Neural cell (in vitro differentiated cells): ENCODE data around the gene OLFML2B.

Experiments used
- EP300 ChIP-seq: fragments of 450-650 bp; conservative IDR thresholded peaks from 2 replicates; pipeline ENCODE4 v1.6.1; 2014; ENCODE audit warnings: antibody characterized with exemption, mild to moderate bottlenecking, moderate library complexity; ENCODE audit not compliant: poor library complexity, severe bottlenecking
- EZH2 ChIP-seq: fragments of 200-600, 300-800 bp; shearing (Covaris generic), sonication (generic); IDR thresholded peaks from 2 replicates; pipeline ENCODE4 v1.6.1; 2014; ENCODE audit warnings: antibody characterized with exemption, low read length, borderline replicate concordance, mild to moderate bottlenecking; ENCODE audit not compliant: insufficient read depth, poor library complexity, severe bottlenecking
- MXI1 ChIP-seq: fragments of 450-650 bp; conservative IDR thresholded peaks from 2 replicates; pipeline ENCODE4 v1.6.1; 2014; ENCODE audit warnings: antibody characterized with exemption, mild to moderate bottlenecking; ENCODE audit not compliant: poor library complexity, severe bottlenecking
- POLR2AphosphoS5 ChIP-seq: IDR thresholded peaks from 2 replicates; pipeline ENCODE4 v1.6.1; 2012
- RAD21 ChIP-seq: fragments of 450-650 bp; conservative IDR thresholded peaks from 2 replicates; pipeline ENCODE4 v1.6.1; 2014; ENCODE audit warnings: antibody characterized with exemption, mild to moderate bottlenecking, moderate library complexity
- SMC3 ChIP-seq: fragments of 450-650 bp; conservative IDR thresholded peaks from 2 replicates; pipeline ENCODE4 v1.6.1; 2014; ENCODE audit warnings: antibody characterized with exemption, mild to moderate bottlenecking, moderate library complexity; ENCODE audit not compliant: poor library complexity
- TAF1 ChIP-seq: IDR thresholded peaks from 2 replicates; pipeline ENCODE4 v1.6.1; 2012; ENCODE audit warnings: low read depth
- TF ChIP-seq, protein P1 (sequence below): fragments of 450-650 bp; IDR thresholded peaks from 2 replicates; pipeline ENCODE4 v1.5.1; 2014; ENCODE audit warnings: antibody characterized with exemption, mild to moderate bottlenecking, moderate library complexity; ENCODE audit not compliant: poor library complexity, severe bottlenecking
- TF ChIP-seq, protein P2 (sequence below): IDR thresholded peaks from 2 replicates; pipeline ENCODE4 v1.6.1; 2012; ENCODE audit warnings: borderline replicate concordance

DNA sequence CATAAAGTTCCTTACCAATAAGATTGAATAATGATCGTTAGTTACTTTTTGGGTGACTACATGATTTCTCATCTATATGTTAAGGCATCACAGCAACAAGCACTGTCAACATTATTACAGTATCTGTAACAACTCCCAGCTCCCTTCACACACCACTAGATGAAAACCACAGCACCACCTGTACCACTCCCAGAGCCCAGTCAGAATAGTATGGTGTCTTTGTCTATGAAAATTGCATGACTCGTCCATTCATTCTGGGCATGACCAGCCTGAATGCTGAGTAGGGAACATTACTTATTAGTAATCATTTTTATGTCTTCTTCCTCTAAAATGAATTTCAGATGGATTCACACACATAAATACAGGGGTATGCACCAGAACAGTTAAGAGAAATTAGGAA lies 7.0 kb downstream of the OLFML2B start:
- TF ChIP-seq, protein P1, sequence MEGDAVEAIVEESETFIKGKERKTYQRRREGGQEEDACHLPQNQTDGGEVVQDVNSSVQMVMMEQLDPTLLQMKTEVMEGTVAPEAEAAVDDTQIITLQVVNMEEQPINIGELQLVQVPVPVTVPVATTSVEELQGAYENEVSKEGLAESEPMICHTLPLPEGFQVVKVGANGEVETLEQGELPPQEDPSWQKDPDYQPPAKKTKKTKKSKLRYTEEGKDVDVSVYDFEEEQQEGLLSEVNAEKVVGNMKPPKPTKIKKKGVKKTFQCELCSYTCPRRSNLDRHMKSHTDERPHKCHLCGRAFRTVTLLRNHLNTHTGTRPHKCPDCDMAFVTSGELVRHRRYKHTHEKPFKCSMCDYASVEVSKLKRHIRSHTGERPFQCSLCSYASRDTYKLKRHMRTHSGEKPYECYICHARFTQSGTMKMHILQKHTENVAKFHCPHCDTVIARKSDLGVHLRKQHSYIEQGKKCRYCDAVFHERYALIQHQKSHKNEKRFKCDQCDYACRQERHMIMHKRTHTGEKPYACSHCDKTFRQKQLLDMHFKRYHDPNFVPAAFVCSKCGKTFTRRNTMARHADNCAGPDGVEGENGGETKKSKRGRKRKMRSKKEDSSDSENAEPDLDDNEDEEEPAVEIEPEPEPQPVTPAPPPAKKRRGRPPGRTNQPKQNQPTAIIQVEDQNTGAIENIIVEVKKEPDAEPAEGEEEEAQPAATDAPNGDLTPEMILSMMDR = no peak
- TF ChIP-seq EZH2 = no peak
- TF ChIP-seq EP300 = no peak
- TF ChIP-seq, protein P2, sequence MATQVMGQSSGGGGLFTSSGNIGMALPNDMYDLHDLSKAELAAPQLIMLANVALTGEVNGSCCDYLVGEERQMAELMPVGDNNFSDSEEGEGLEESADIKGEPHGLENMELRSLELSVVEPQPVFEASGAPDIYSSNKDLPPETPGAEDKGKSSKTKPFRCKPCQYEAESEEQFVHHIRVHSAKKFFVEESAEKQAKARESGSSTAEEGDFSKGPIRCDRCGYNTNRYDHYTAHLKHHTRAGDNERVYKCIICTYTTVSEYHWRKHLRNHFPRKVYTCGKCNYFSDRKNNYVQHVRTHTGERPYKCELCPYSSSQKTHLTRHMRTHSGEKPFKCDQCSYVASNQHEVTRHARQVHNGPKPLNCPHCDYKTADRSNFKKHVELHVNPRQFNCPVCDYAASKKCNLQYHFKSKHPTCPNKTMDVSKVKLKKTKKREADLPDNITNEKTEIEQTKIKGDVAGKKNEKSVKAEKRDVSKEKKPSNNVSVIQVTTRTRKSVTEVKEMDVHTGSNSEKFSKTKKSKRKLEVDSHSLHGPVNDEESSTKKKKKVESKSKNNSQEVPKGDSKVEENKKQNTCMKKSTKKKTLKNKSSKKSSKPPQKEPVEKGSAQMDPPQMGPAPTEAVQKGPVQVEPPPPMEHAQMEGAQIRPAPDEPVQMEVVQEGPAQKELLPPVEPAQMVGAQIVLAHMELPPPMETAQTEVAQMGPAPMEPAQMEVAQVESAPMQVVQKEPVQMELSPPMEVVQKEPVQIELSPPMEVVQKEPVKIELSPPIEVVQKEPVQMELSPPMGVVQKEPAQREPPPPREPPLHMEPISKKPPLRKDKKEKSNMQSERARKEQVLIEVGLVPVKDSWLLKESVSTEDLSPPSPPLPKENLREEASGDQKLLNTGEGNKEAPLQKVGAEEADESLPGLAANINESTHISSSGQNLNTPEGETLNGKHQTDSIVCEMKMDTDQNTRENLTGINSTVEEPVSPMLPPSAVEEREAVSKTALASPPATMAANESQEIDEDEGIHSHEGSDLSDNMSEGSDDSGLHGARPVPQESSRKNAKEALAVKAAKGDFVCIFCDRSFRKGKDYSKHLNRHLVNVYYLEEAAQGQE = no peak
- no peak for TF ChIP-seq POLR2AphosphoS5
- no peak for TF ChIP-seq SMC3
- TF ChIP-seq TAF1 = no peak
- no peak for TF ChIP-seq RAD21
- no peak for TF ChIP-seq MXI1
